GM12878 (cell line): ENCODE results near the gene PLD3. TPM values are rescaled to one million over a fixed set of nuclear protein-coding genes. Genes with fewer than 3 reads are reported as not detected.

Experiments used
- ATAC-seq: fragments of 200-7000 bp; cut with Tn5 transposase; 3 replicates; pipeline ENCODE4 v1.9.1; 2020; ENCODE audit warnings: mild to moderate bottlenecking, moderate library complexity
- BruUV-seq: library from RNA; stranded (reverse); fragments of 400-500 nt; replicated peaks from 2 replicates; lab custom pipeline; 2021; lab: Mats Ljungman, UMichigan
- CTCF ChIA-PET: fragments of 300-600 bp; sonication (Branson Sonifier 250); formaldehyde crosslinking; extraction: SDS; loops from one replicate; lab custom pipeline; 2021; ENCODE audit warnings: inconsistent platforms; lab: Yijun Ruan, JAX
- POLR2A ChIA-PET: fragments of 350-600 bp; formaldehyde crosslinking; extraction: SDS; loops from one replicate; lab custom pipeline; 2021; ENCODE audit warnings: inconsistent platforms; lab: Charles Lee
- RAD21 ChIA-PET: fragments of 300-600 bp; sonication (Branson Sonifier 250); formaldehyde crosslinking; loops from one replicate; lab custom pipeline; 2023; ENCODE audit warnings: antibody characterized with exemption; ENCODE audit not compliant: unreplicated experiment; lab: Charles Lee
- SMC1A ChIA-PET: fragments of 300-600 bp; sonication (Branson Sonifier 250); formaldehyde crosslinking; loops from one replicate; lab custom pipeline; 2023; ENCODE audit not compliant: unreplicated experiment, uncharacterized antibody; lab: Charles Lee
- DNase-seq: peaks from one replicate; pipeline ENCODE4 v3.0.0-alpha.2; 2011; ENCODE audit warnings: low read depth, low spot score
- FAIRE-seq: peaks from 3 replicates; lab custom pipeline; 2011; peaks lifted over from hg19 to GRCh38; lab: Jason Lieb, UNC
- H2AFZ ChIP-seq: 2 replicates; pipeline ENCODE4 v1.6.0; 2011; ENCODE audit warnings: low read depth, low read length, control low read depth; ENCODE audit not compliant: control insufficient read depth
- H3K27ac ChIP-seq: 2 replicates; pipeline ENCODE4 v1.5.1; 2011; ENCODE audit warnings: control low read depth; ENCODE audit not compliant: control insufficient read depth, insufficient read depth
- H3K27me3 ChIP-seq, 2 experiments: replicated peaks in 1 of 2; 2 replicates each; pipeline versions ENCODE4 v1.6.0 to v1.6.1; 2011; ENCODE audit warnings: low read length in 1 of 2; ENCODE audit not compliant: control insufficient read depth in 2 of 2, insufficient read depth in 2 of 2
- H3K36me3 ChIP-seq, 2 experiments: 2 replicates each; pipeline ENCODE4 v1.5.1; 2011; ENCODE audit warnings: low read length in 1 of 2; ENCODE audit not compliant: control insufficient read depth in 2 of 2, insufficient read depth in 2 of 2
- H3K4me1 ChIP-seq: 2 replicates; pipeline ENCODE4 v1.6.1; 2011; ENCODE audit warnings: mild to moderate bottlenecking, low read length, moderate library complexity, mixed read lengths; ENCODE audit not compliant: control insufficient read depth, insufficient read depth
- H3K4me2 ChIP-seq: 2 replicates; pipeline ENCODE4 v1.6.0; 2011; ENCODE audit warnings: control low read depth; ENCODE audit not compliant: control insufficient read depth, insufficient read depth
- H3K4me3 ChIP-seq: fragments of 200-600 bp; sonication (generic); 2 replicates; pipeline ENCODE4 v1.5.1; 2016
- H3K79me2 ChIP-seq: 2 replicates; pipeline ENCODE4 v1.6.0; 2011; ENCODE audit warnings: low read length; ENCODE audit not compliant: control insufficient read depth, insufficient read depth
- H3K9ac ChIP-seq: 2 replicates; pipeline ENCODE4 v1.8.0; 2011; ENCODE audit warnings: low read length, control low read depth, mixed read lengths; ENCODE audit not compliant: control insufficient read depth, insufficient read depth
- H3K9me3 ChIP-seq: replicated peaks from 3 replicates; pipeline ENCODE4 v1.5.1; 2011; ENCODE audit warnings: mild to moderate bottlenecking, low read length; ENCODE audit not compliant: control insufficient read depth, insufficient read depth
- H4K20me1 ChIP-seq: 2 replicates; pipeline ENCODE4 v1.6.0; 2011; ENCODE audit not compliant: control insufficient read depth, insufficient read depth
- BCL3 ChIP-seq: IDR thresholded peaks from 2 replicates; pipeline ENCODE4 v1.6.1; 2011; ENCODE audit warnings: borderline replicate concordance, low read depth, mild to moderate bottlenecking, moderate library complexity, low read length; ENCODE audit not compliant: insufficient read depth, poor library complexity, severe bottlenecking
- CBX5 ChIP-seq: sonication (generic); IDR thresholded peaks from 2 replicates; pipeline ENCODE4 v1.6.1; 2016; ENCODE audit warnings: low read depth, moderate library complexity, mild to moderate bottlenecking, inconsistent platforms
- CHD4 ChIP-seq: fragments of 200-600 bp; sonication (generic); IDR thresholded peaks from 2 replicates; pipeline ENCODE4 v1.6.1; 2016; ENCODE audit warnings: mild to moderate bottlenecking
- E2F4 ChIP-seq: IDR thresholded peaks from 2 replicates; pipeline ENCODE4 v1.6.1; 2012; ENCODE audit warnings: low read depth, low read length, improper control_type of control experiment
- EED ChIP-seq: sonication (generic); IDR thresholded peaks from 2 replicates; pipeline ENCODE4 v1.6.1; 2016; ENCODE audit warnings: antibody characterized with exemption, low read depth
- EGR1 ChIP-seq, 2 experiments: IDR thresholded peaks; 1 replicate in 1 of 2; 2 replicates in 1 of 2; pipeline ENCODE4 v1.6.1; 2011 to 2012; ENCODE audit warnings: low read depth in 2 of 2, low read length in 2 of 2, borderline replicate concordance in 1 of 2, mild to moderate bottlenecking in 1 of 2, moderate library complexity in 1 of 2
- ESRRA ChIP-seq: IDR thresholded peaks from 2 replicates; pipeline ENCODE4 v1.6.1; 2012; ENCODE audit warnings: mild to moderate bottlenecking, low read length, improper control_type of control experiment
- FOXM1 ChIP-seq: IDR thresholded peaks from 2 replicates; pipeline ENCODE4 v1.6.1; 2012; ENCODE audit warnings: low read depth, mild to moderate bottlenecking, inconsistent platforms, low read length, moderate library complexity
- IRF4 ChIP-seq: IDR thresholded peaks from 2 replicates; pipeline ENCODE4 v1.6.1; 2011; ENCODE audit warnings: low read depth, low read length
- JUND ChIP-seq: IDR thresholded peaks from 2 replicates; pipeline ENCODE4 v1.6.1; 2012; ENCODE audit warnings: low read depth, mild to moderate bottlenecking, low read length, improper control_type of control experiment, moderate library complexity
- MYB ChIP-seq: fragments of 150-350 bp; IDR thresholded peaks from 2 replicates; pipeline ENCODE4 v1.6.1; 2014; ENCODE audit warnings: mild to moderate bottlenecking, low read depth, low read length, borderline replicate concordance
- NR2F1 ChIP-seq: fragments of 450-650 bp; conservative IDR thresholded peaks from 2 replicates; pipeline ENCODE4 v1.6.1; 2017; ENCODE audit warnings: mild to moderate bottlenecking
- PAX5 ChIP-seq: IDR thresholded peaks from 2 replicates; pipeline ENCODE4 v1.6.1; 2011; ENCODE audit warnings: low read depth, low read length, borderline replicate concordance
- PKNOX1 ChIP-seq: fragments of 450-650 bp; IDR thresholded peaks from 2 replicates; pipeline ENCODE4 v1.6.1; 2016; ENCODE audit warnings: mild to moderate bottlenecking
- RB1 ChIP-seq: fragments of 450-650 bp; formaldehyde crosslinking; IDR thresholded peaks from 2 replicates; pipeline ENCODE4 v1.6.1; 2017; ENCODE audit warnings: mild to moderate bottlenecking, borderline replicate concordance
- STAT3 ChIP-seq: IDR thresholded peaks from 2 replicates; pipeline ENCODE4 v1.6.1; 2011; ENCODE audit warnings: low read depth, low read length, improper control_type of control experiment
- USF1 ChIP-seq: IDR thresholded peaks from 2 replicates; pipeline ENCODE4 v1.6.1; 2011; ENCODE audit warnings: borderline replicate concordance, low read depth, mild to moderate bottlenecking, moderate library complexity, mixed read lengths, low read length; ENCODE audit not compliant: insufficient read depth; ENCODE audit errors: extremely low read length
- ZNF274 ChIP-seq: IDR thresholded peaks from one replicate; pipeline ENCODE4 v1.8.0; 2011; ENCODE audit not compliant: insufficient read length, insufficient read depth
- WGBS: methylation state at CpG from one replicate; pipeline ENCODE4 v1.1.6; 2016; ENCODE audit warnings: low lambda C conversion rate; ENCODE audit not compliant: insufficient replicate concordance, insufficient coverage; ENCODE audit errors: missing lambda C conversion rate; 5-methylcytosine and 5-hydroxymethylcytosine counted together
- in situ Hi-C: fragments of 300-500 bp; cut with MboI; formaldehyde crosslinking; loops from 9 replicates; pipeline ENCODE4 v1.14.3; 2018; ENCODE audit warnings: mixed read lengths
- intact Hi-C: fragments of 100-400 bp; cut with micrococcal nuclease; formaldehyde crosslinking; loops from one replicate; pipeline ENCODE4 v1.14.2; 2022; ENCODE audit not compliant: unreplicated experiment
- polyA plus RNA-seq, 11 experiments: library from polyadenylated mRNA; depleted of rRNA in 4 of 11; unstranded in 6 of 11; stranded (reverse) in 5 of 11; fragments of >200 nt; fragmentation: Nextera tagmentation in 4 of 11; fragmentation: Illumina TruSeq in 1 of 11; extraction: Ambion mirVana in 4 of 11; extraction: Trizol in 1 of 11; gene quantifications; 1 replicate in 1 of 11; 2 replicates in 10 of 11; pipeline versions ENCODE4 v1.2.1 to v1.2.3, GENCODE V29; 2011 to 2016; ENCODE audit warnings: inconsistent platforms in 2 of 11, missing spikeins in 2 of 11, low read depth in 1 of 11
- total RNA-seq, 4 experiments: library from RNA; depleted of rRNA in 3 of 4; stranded (reverse); fragments of >200 nt in 3 of 4; fragmentation: Illumina TruSeq in 1 of 4; extraction: Trizol in 1 of 4; gene quantifications; 2 replicates each; pipeline versions ENCODE4 v1.2.1 to v1.2.3, GENCODE V29; 2013 to 2021

PLD3 gene
- total and polyA plus RNA-seq, 10 of the 15 experiments (the other 5 are each of a cell fraction or from before 2014, with no cell fraction given): 1.3 to 134 (median 72.7) TPM

- Histone ChIP-seq H3K79me2 (no peaks in the 10 kb centered on the region; the same call in 1 of the 2 replicates), H3K36me3 (peaks cover 8 to 14% of the 10 kb centered on the region in 2 experiments), H3K9me3 (no peaks in the 10 kb centered on the region), H3K4me2 (no peak overlapping the region), H3K4me1 (peaks cover 5% of the 10 kb centered on the region), H3K27me3 (no peaks in the 10 kb centered on the region), H3K27ac (no peak overlapping the region), H3K9ac (no peak overlapping the region), H4K20me1 (no peaks in the 10 kb centered on the region), H3K4me3 (no peak overlapping the region), H2AFZ (no peak overlapping the region)
- no TSS peak for BruUV-seq
- ChIA-PET POLR2A (interaction anchor here (1.2 kb wide), 1 partner anchor 8 kb away, joined by 3 read pairs; no protein-coding TSS in a partner anchor), RAD21 (no interaction called here), SMC1A (interaction anchor here (1.2 to 1.6 kb wide), 2 partner anchors 31 to 59 kb away, joined by 3 read pairs; no protein-coding TSS in a partner anchor), CTCF (no interaction called here)
- ATAC-seq (no peak), DNase-seq (no peak), FAIRE-seq (no peak)
- intact Hi-C loops (no loop called here), in situ Hi-C loops (no loop called here)
- WGBS: 100% methylated on average over 2 of the region's 2 CpGs
- TF ChIP-seq IRF4: no peak
- TF ChIP-seq PKNOX1: no peak
- no peak for TF ChIP-seq BCL3
- no peak for TF ChIP-seq ZNF274
- TF ChIP-seq STAT3: no peak
- TF ChIP-seq CBX5: no peak
- TF ChIP-seq PAX5: no peak
- no peak for TF ChIP-seq JUND
- TF ChIP-seq EED: no peak
- no peak for TF ChIP-seq USF1
- no peak for TF ChIP-seq E2F4
- no peak for TF ChIP-seq MYB
- no peak for TF ChIP-seq EGR1 (IDR thresholded peaks at IDR 0.05; ENCODE audit: borderline replicate concordance in 1 of 2, low read depth in 2 of 2, low read length in 2 of 2)
- TF ChIP-seq NR2F1: no peak
- no peak for TF ChIP-seq FOXM1
- no peak for TF ChIP-seq ESRRA
- no peak for TF ChIP-seq RB1
- no peak for TF ChIP-seq CHD4
Observed at GRCh38 chr19:40336601-40336900, 11.9 kb upstream of the PLD3 start.
